Tibial nerve (tissue), 3 donors: ENCODE data around the gene MGAT3.

Source experiments
- POLR2A ChIP-seq, 2 donors: fragments of 450-650 bp; IDR thresholded peaks; one replicate each; pipeline ENCODE4 v1.6.1; 2017; ENCODE audit warnings: antibody characterized with exemption in 2 of 2, mild to moderate bottlenecking in 2 of 2, moderate library complexity in 2 of 2
- TF ChIP-seq, protein P1 (sequence below), 5 experiments: fragments of 200-600 bp in 3 of 5; fragments of 450-650 bp in 2 of 5; sonication (generic) in 3 of 5; IDR thresholded peaks; one replicate each; pipeline ENCODE4 v1.5.1; 2016 to 2019; ENCODE audit warnings: antibody characterized with exemption in 5 of 5, mild to moderate bottlenecking in 3 of 5, moderate library complexity in 2 of 5

DNA sequence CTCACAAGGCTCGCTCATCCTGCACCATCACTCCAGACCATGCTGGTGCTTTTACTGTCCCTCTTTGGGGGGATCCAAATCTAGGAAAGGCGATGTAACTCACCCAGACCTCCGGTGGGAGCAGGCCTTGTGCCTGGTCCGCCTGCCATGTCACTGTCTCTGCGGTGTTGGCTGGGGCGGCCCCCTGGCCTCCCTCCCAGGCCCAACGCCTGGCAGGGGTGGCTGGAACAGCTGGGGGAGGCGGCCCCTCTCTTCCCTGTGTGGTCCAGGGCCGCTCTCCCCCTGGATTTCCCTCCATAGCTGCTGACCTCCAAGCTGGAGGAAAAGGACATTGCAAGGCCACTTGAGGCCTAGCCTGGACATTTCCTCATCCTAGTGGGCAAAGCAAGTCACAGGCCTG is 11.1 kb upstream of the MGAT3 start:
- TF ChIP-seq, protein P1, sequence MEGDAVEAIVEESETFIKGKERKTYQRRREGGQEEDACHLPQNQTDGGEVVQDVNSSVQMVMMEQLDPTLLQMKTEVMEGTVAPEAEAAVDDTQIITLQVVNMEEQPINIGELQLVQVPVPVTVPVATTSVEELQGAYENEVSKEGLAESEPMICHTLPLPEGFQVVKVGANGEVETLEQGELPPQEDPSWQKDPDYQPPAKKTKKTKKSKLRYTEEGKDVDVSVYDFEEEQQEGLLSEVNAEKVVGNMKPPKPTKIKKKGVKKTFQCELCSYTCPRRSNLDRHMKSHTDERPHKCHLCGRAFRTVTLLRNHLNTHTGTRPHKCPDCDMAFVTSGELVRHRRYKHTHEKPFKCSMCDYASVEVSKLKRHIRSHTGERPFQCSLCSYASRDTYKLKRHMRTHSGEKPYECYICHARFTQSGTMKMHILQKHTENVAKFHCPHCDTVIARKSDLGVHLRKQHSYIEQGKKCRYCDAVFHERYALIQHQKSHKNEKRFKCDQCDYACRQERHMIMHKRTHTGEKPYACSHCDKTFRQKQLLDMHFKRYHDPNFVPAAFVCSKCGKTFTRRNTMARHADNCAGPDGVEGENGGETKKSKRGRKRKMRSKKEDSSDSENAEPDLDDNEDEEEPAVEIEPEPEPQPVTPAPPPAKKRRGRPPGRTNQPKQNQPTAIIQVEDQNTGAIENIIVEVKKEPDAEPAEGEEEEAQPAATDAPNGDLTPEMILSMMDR (IDR thresholded peaks at IDR 0.05) = no peak
- no peak for TF ChIP-seq POLR2A (IDR thresholded peaks at IDR 0.05)
